NCI-H2227 treated with DMSO at 0.1 percent for 48 hours (cell line): ENCODE results near the gene TIMP2.
"Not testable (repeated sequence)": the region's sequence is repeated elsewhere in the genome, so short reads cannot be mapped to it uniquely, and the experiment has no call there.

Source experiments
- DNase-seq: peaks from one replicate; lab custom pipeline; 2025; lab: John Stamatoyannopoulos, UW

Gene TIMP2

GRCh38 chr17:78956254-78956653 lies 31.1 kb upstream of the TIMP2 start:
- DNase-seq, result no peak

GRCh38 chr17:78954684-78955083 lies 29.5 kb upstream of the TIMP2 start:
- no peak for DNase-seq

- DNase-seq, result peak; percentile 81
Measured at GRCh38 chr17:78953356-78954350, 28.5 kb upstream of the TIMP2 start.

GRCh38 chr17:78952706-78953105 lies 27.5 kb upstream of the TIMP2 start:
- DNase-seq, result no peak

- DNase-seq, result no peak
Measured at GRCh38 chr17:78951967-78952551, 26.9 kb upstream of the TIMP2 start.

GRCh38 chr17:78950870-78951269 lies 25.7 kb upstream of the TIMP2 start:
- no peak for DNase-seq

DNA sequence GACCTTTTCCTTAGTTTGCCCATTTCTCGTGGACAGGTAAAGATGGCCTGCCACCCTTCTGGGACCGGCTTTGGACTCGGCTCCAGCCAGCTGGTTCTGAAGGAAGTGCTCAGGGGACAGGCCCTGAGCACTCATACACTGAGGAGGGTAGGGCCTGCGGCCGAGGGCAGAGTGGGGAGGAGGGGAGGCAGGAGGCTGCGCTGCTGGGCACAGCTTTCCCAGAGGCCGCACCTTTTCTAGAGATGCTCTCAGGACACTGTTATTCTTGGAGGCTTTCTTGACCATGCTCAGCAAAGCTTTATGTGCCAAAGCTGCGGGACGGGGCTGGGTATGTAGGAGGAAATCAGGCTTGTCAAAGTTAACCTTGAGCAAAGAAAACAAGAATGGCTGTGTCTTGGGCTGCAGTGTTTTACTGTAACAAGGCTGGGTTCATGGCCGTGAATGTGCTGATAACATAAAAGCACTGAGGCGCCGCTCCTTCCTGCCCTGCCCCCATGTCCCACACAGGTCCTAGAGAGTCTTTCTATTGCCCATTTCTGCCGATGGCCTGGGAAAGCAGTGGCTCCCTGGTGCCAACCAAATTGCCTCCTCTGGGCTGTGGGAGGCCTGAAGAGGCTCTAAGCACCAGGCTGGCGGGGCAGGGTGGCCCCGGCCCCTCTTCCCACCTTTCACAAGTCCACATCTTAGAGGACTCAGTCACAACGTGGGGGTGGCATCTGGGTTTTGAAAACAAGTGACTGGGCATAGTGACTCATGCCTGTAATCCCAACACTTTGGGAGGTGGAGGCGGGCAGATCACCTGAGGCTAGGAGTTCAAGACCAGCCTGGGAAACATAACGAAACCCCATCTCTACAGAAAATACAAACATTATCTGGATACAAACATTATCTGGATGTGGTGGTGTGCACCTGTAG lies 22.3 kb upstream of the TIMP2 start:
- DNase-seq, result no peak

DNA sequence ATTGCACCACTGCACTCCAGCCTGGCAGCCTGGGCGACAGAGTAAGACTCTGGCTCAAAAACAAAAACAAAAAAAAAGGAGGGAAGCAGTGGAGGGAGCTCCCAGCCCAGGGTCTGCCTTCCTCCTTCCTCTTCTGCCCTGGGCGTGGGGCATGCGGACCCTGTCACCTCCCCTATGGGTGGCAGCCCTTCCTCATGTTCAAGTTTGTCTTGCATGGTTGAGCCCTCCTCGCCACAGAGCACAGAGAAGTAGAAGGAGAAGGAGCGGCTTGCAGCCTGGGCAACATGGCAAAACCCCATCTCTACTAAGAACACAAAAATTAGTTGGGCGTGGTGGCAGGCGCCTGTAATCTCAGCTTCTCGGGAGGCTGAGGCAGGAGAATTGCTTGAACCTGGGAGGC lies 21.4 kb upstream of the TIMP2 start:
- no peak for DNase-seq

DNA sequence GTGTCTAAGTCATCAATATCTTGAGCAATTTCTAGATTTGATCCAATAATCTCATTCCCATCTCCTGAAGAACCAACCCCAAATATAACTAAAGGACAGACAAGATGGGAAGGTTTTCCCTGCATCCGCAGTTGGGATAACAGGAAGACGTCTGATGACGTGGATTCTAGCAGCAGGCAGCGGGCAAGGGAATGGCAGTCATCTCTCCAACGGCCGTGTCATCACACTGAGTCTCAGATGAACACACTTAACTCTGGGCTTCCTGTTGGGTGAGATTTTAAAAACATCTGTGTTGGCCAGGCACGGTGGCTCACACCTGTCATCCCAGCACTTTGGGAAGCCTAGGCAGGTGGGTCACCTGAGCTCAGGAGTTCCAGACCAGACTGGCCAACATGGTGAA lies 20.9 kb upstream of the TIMP2 start:
- no peak for DNase-seq

- not testable (repeated sequence) for DNase-seq
Measured at GRCh38 chr17:78945455-78945854, 20.3 kb upstream of the TIMP2 start.

GRCh38 chr17:78944956-78945355 lies 19.8 kb upstream of the TIMP2 start:
- DNase-seq, result no peak

DNA sequence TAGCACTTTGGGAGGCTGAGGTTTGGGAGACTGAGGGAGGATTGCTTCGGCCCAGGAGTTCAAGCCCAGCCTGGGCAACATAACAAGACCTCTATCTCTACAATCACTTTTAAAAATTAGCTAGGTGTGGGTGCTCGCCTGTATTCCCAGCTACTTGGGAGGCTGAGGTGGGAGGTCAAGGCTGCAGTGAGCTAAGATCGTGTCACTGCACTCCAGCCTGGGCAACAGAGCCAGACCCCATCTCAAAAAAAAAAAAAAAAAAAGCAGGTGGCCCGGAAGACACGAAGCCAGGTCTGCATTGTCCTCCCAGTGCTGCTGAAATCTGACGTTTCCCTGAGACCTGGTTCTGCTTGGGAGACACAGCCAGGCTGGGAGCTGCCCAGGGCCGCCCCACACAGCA lies 18.8 kb upstream of the TIMP2 start:
- DNase-seq, result no peak

DNA sequence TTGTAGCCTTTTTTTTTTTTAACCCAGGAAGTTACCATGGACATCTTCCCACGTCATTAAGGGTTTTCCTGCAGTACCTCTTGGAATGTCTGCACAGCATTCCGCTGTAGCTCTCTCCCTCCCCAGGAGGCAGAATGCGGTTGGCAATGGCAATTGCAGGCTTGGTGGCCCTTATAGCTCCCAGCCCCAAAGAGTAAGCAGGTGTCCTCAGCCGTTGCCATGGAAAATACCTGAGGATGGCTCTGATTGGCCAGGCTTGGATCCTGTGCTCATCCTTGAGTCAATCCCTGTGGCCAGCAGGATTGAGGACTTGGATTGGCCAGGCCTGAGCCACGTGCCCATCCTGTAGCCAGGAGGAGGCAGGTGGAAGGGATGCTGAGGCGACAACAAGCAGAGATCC lies 15.5 kb upstream of the TIMP2 start:
- DNase-seq, result no peak

DNA sequence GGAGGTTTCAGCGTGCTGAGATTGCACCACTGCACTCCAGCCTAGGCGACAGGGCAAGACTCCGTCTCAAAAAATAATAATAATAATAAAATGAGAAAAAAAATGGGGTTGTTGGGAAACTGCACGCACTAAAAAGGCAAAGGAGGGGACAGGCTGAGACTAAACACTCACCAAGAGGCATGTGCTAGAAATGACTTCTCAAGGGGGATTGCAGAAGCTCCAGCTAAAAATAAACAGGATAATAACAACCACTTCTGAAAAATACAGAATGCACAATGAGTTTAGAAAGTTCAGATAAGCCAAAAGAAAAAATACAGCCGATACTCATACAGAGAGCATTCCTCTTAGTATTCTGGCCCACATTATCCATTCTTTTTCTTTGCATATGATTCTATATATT lies 15.1 kb upstream of the TIMP2 start:
- no peak for DNase-seq

GRCh38 chr17:78939615-78940014 lies 14.4 kb upstream of the TIMP2 start:
- no peak for DNase-seq

DNA sequence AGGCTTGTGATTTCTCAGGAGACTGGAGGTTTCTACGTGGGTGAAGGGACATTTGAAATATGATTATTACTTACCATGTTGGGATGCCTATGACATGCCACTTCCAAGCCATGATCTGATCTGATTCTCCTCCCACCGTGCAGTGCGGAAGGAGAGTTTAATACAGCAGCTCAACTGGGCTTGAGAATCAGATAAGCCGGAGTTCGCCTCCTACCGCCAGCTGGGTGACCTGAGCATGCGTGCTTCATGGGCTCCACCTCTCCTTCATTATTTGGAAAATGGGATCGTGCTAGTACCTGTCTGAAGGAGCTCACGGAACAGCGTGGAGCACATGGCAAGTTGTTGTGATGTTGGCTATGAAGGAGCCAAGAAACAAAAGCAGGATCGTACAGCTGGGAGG lies 12.4 kb upstream of the TIMP2 start:
- DNase-seq, result no peak

GRCh38 chr17:78935419-78936323 lies 10.5 kb upstream of the TIMP2 start:
- peak; percentile 36 for DNase-seq

- no peak for DNase-seq
Measured at GRCh38 chr17:78934681-78935418, 9.7 kb upstream of the TIMP2 start.

- peak; percentile 55 for DNase-seq
Measured at GRCh38 chr17:78933959-78934568, 8.9 kb upstream of the TIMP2 start.
